Fibroblast of skin of right quadriceps (primary cell): ENCODE data around the gene PRSS8.
"Not testable (repeated sequence)": the region's sequence is repeated elsewhere in the genome, so short reads cannot be mapped to it uniquely, and the experiment has no call there.

Experiments used
- DNase-seq: peaks from one replicate; pipeline ENCODE4 v3.0.0-alpha.2; 2013

The PRSS8 gene

GRCh38 chr16:31143694-31144148 is 8.2 kb upstream of the PRSS8 start:
- DNase-seq = no peak

- no peak for DNase-seq
Measured at GRCh38 chr16:31143011-31143693, 7.6 kb upstream of the PRSS8 start.

DNA sequence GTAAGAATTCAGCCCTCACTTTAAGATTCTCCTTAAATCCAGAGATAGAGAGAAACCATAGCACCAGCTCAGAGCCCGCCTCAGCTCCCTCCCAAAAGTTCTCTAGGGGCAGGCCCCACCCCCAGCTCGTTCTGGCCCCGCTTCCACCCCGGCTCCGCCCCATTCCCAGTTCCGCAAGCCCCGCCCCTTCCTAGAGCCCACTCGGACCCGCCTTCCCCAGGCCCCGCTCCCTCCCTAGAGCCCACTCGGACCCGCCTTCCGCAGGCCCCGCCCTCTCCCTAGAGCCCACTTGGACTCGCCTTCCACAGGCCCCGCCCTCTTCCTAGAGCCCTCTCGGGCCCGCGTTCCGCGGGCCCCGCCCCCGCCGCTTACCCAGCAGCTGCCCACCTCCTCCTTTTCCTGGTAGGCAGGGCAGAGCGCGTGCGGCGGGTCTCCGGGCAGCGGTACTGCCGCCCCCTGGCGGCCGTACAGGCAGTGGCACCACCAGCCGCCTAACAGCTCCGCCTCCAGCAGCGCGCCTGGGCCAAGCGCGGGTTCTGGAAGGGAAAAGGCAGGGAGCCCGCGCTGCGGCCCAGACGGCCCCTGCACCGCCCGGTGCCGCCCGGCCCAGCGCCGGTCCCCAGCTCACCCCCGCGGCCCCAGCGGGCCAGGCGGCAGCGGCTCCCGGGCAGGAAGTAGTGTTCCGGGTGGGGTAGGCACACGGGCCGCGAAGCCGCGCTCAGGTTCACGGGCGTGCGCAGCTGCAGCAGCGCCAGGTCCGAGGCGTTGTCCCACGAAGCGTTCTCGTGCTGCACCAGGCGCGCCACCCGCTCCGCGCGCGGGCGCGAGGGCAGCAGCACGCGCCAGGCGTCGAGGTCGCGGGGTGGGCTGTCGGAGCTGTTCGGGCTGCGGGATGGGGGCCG is 6.8 kb upstream of the PRSS8 start:
- DNase-seq = peak; percentile 99

- DNase-seq = no peak
Measured at GRCh38 chr16:31141489-31142108, 6.1 kb upstream of the PRSS8 start.

DNA sequence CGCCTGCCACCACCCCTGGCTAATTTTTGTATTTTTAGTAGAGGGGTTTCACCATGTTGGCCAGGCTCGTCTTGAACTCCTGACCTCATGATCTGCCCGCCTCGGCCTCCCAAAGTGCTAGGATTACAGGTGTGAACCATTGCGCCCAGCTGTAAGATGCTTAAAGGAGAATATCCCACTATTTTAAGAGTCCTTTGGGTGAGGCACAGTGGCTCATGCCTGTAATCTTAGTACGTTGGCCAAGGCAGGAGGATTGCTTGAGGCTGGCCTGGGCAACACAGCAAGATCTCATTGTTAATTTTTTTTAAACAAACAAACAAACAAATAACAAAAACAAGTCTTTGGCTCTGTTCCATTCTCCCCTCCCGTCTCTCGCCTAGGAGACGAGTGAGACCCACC is 5.5 kb upstream of the PRSS8 start:
- not testable (repeated sequence) for DNase-seq

GRCh38 chr16:31138621-31139578 is 3.4 kb upstream of the PRSS8 start:
- peak; percentile 42 for DNase-seq

DNA sequence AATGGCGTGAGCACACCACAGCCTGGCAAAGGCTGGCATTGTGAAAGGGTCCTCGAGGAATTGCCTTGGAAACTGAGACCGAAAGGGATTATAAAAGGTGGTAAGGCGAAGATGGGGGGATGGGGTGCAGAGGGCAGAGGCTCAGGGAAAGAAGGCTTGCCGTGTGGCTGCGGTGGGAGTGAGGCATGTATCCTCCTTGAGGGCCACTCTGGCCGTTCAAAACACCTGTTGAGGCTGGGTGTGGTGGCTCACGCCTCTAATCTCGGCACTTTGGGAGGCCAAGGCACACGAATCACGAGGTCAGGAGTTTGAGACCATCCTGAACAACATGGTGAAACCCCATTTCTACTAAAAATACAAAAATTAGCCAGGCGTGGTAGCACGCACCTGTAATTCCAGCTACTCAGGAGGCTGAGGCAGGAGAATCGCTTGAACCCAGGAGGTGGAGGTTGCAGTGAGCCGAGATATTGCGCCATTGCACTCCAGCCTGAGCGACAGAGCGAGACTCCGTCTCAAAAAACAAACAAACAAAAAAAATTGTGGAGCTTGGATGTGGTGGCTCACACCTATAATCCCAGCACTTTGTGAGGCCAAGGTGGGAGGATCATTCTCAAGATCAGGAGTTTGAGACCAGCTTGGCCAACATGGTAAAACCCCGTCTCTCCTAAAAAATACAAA is 1.4 kb upstream of the PRSS8 start:
- DNase-seq = not testable (repeated sequence)

- no peak for DNase-seq
Measured at GRCh38 chr16:31136287-31136662, 748 bp upstream of the PRSS8 start.

GRCh38 chr16:31134625-31135534 is 647 bp downstream of the PRSS8 start:
- DNase-seq = no peak

DNA sequence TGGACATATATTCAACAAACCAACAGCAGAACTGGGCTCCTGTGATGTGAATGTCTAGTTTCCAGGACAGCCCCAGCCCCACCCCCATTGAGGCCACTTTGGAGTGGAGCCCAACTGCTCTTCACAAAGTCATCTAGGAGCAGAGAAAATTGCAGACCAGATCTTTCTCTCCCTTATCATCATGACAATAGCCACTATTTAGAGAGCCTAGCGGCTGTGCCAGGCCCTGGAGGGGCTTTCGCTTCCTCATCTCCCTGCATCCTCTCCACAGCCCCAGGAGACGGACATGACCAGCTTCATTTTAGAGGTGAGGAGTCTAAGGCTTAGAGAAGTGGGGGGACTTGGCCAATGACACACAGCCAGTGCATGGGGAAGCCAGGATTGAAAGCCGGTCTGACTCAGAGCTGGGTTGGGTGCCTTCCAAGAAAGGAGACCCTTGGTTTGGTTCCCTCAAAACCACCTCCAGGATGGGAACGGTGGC is 1.4 kb downstream of the PRSS8 start:
- no peak for DNase-seq

- no peak for DNase-seq
Measured at GRCh38 chr16:31133046-31133501, 2.5 kb downstream of the PRSS8 start.

- DNase-seq = no peak
Measured at GRCh38 chr16:31132303-31132979, 3.1 kb downstream of the PRSS8 start.

DNA sequence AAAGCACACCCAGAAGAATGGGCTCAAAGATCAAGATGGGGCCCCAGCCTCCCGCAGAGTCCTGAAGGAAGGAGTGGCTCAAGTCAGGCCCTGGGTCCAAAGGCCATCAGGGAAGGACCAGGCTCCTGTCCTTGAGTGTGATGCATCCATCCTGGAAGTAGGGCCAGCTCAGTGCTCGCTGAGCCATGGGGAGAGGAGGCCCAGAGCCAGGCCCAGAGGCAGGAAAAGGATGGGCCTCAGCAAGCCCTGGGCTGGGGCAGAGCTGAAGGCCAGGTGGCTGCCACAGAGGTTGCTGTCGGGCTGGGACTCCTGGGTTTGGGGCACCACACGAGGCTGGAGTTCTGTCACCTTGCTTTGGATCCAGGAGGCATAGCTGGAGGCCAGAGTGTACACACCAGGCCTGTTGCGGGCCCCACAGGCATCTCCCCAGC is 3.7 kb downstream of the PRSS8 start:
- no peak for DNase-seq

GRCh38 chr16:31131416-31131815 is 4.1 kb downstream of the PRSS8 start:
- DNase-seq = no peak

GRCh38 chr16:31130899-31131298 is 4.6 kb downstream of the PRSS8 start:
- DNase-seq = no peak

- no peak for DNase-seq
Measured at GRCh38 chr16:31130336-31130891, 5.1 kb downstream of the PRSS8 start.

DNA sequence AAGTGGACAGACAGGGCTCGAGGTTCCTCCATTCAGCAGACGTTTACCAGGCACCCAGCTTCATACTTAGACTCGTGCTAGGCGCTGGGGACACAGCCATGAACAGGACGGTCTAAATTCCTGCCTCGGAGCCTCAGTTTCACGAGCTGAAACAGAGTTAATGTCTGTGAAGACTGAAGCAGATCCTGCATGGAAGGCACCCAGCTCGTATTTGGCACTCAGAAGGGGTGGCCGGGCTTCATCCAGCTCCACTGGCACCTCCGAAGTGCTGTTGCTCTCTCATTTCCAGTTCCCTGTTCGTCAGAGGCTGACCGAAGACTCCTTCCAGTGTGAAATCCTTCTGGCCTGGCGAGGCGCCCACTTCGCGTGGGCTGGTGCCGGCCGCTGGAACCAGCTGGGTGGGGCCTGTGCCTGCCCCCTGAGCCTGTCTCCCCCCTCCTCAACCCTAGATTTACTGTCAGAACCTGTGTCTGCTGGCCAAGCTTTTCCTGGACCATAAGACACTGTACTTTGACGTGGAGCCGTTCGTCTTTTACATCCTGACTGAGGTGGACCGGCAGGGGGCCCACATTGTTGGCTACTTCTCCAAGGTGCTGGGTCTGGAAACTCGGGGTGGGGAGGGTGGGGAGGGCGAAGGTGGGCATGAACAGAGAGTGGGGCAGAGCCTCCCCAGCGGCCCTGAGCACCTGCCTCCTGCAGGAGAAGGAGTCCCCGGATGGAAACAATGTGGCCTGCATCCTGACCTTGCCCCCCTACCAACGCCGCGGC is 5.8 kb downstream of the PRSS8 start:
- no peak for DNase-seq

GRCh38 chr16:31128711-31129567 is 6.6 kb downstream of the PRSS8 start:
- no peak for DNase-seq
